GM10248 (cell line): ENCODE measurements around the gene CHD6.

Source experiments
- CTCF ChIA-PET: fragments of 300-600 bp; sonication (Branson Sonifier 250); formaldehyde crosslinking; extraction: SDS; loops from one replicate; lab custom pipeline; 2021; ENCODE audit warnings: antibody characterized with exemption; lab: Yijun Ruan, JAX
- POLR2A ChIA-PET: fragments of 350-650 bp; sonication (Branson Sonifier 250); formaldehyde crosslinking; extraction: SDS; loops from one replicate; lab custom pipeline; 2020; ENCODE audit warnings: antibody characterized with exemption; lab: Yijun Ruan, JAX
- DNase-seq: peaks from one replicate; pipeline ENCODE4 v3.0.0; 2012; ENCODE audit errors: extremely low spot score
- CTCF ChIP-seq: IDR thresholded peaks from 2 replicates; pipeline ENCODE4 v1.5.1; 2012; ENCODE audit warnings: mild to moderate bottlenecking, low read depth; ENCODE audit errors: extremely low read depth, missing control alignments, control extremely low read depth

CHD6 gene

GRCh38 chr20:41635158-41635557 lies 17.0 kb upstream of the CHD6 start:
- ChIA-PET POLR2A (no interaction called here), CTCF (interaction anchor here (0.9 to 2.3 kb wide), 2 partner anchors 9 to 62 kb away, joined by 3 to 5 read pairs; no protein-coding TSS in a partner anchor)
- no peak for DNase-seq
- TF ChIP-seq CTCF = no peak

- DNase-seq = no peak
- no peak for TF ChIP-seq CTCF
- ChIA-PET CTCF (interaction anchor here (1.5 to 2.3 kb wide), 2 partner anchors 11 to 15 kb away, joined by 3 to 5 read pairs; no protein-coding TSS in a partner anchor), POLR2A (no interaction called here)
Observed at GRCh38 chr20:41632896-41633295, 14.7 kb upstream of the CHD6 start.

- no peak for DNase-seq
- POLR2A ChIA-PET = no interaction called here
- TF ChIP-seq CTCF = no peak
- CTCF ChIA-PET = no interaction called here
Observed at GRCh38 chr20:41631826-41632225, 13.6 kb upstream of the CHD6 start.

GRCh38 chr20:41630846-41631245 lies 12.7 kb upstream of the CHD6 start:
- no peak for TF ChIP-seq CTCF
- ChIA-PET CTCF (interaction anchor here (1.3 kb wide), 1 partner anchor 67 kb away, joined by 3 read pairs; no protein-coding TSS in a partner anchor), POLR2A (no interaction called here)
- no peak for DNase-seq

GRCh38 chr20:41627611-41628244 lies 9.6 kb upstream of the CHD6 start:
- CTCF ChIA-PET = interaction anchor here (1.1 kb wide), 1 partner anchor 13 kb away, joined by 4 read pairs; no protein-coding TSS in a partner anchor
- TF ChIP-seq CTCF = no peak
- DNase-seq = no peak
- POLR2A ChIA-PET = no interaction called here

GRCh38 chr20:41627001-41627495 lies 8.9 kb upstream of the CHD6 start:
- DNase-seq = no peak
- CTCF ChIA-PET = no interaction called here
- no peak for TF ChIP-seq CTCF
- POLR2A ChIA-PET = no interaction called here
